GDM1 (cell line): ENCODE results near the gene TAF10.
A peak's percentile ranks its signal among the peaks of the same experiment; 100 is the strongest.

ENCODE experiments used
- DNase-seq: peaks from one replicate; lab custom pipeline; 2025; lab: John Stamatoyannopoulos, UW

Gene TAF10

GRCh38 chr11:6625156-6625831 lies 13.3 kb upstream of the TAF10 start:
- DNase-seq, result no peak

GRCh38 chr11:6623391-6624363 lies 11.7 kb upstream of the TAF10 start:
- DNase-seq, result no peak

- DNase-seq, result no peak
These were observed 10.5 kb upstream of the TAF10 start for GRCh38 chr11:6622261-6623171.

DNA sequence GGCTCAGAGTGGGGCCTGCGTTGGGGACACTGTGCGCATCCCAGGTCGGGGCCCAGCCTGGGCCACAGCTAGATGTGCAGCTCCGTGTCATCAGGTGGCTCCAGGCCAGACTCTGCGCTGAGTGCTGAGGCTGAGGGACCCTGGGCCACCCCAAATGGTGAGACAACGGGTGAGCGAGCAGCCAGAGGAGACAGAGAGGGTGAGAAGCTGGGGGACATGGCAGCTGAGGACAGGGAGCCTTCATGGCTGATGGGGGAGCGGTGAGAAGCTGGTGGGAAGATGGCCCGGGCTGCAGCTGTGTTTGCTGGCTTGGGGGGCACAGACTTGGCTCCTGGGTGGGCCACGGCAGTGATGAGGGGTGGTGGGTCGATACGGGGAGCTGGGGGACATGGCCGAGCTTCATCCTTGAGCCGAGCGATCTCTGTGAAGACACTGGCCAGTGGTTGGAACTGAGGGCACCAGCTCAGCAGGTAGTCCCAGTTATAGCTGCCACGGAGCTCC lies 9.7 kb upstream of the TAF10 start:
- DNase-seq, result no peak

DNA sequence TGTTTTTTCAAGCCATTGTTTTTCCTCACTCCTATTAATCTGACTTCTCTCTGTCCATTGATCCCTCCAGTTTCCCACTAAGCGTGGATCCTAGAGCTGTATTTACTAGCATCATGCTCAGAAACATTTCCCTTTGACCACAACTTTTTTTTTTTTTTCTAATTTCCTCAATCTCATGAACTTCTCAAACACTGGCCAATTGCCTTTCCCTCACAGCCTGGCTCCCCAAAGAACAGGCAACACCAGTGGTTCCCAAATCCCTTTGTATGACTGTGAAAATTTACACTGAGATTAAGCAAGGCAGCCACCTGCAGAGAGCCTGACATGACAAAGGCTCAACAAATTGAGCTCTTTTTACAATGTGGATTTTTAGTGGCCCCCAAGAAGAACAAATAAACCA lies 8.6 kb upstream of the TAF10 start:
- DNase-seq, result no peak

DNA sequence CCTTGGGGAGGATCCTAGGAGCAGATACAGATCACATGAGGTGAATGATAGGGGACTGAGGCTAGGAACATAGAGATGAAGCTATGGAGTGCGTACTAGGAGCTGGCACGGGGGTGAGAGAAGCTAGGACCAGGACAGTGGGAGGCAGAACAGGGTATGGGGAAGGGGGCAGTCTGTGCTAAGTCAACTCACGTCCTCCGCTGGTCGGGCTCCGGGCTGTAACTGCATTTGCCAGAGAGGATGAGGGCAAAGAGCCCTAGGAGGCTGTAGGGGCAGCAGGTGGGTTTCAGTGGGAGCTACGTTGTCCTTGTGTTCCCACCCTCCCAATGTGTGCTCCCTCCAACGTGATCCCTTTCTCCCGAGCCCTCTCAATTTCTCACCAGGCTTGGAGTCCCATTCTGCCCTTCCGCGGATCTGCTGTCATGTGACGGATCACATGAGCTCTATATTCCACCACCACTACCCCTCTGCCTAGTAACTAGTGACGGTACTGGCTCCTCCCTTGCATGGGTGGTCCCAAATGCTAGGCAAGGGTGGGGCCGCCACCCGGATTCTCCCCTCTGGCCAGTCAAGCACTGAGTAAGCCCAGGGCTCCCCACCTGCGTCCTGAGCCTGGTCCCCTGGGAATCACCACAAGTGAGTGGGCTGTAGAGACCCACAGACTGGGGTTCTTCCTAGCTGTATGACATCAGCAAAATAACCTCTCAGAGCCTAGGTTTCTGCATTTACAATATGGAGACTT lies 7.2 kb upstream of the TAF10 start, which contains the start of gene TPP1:
TPP1 (minus strand) TSS at position 419 of the 742 bp plus-strand sequence; CDS start at position 397, 22 bp downstream.
- DNase-seq, result peak; percentile 83

DNA sequence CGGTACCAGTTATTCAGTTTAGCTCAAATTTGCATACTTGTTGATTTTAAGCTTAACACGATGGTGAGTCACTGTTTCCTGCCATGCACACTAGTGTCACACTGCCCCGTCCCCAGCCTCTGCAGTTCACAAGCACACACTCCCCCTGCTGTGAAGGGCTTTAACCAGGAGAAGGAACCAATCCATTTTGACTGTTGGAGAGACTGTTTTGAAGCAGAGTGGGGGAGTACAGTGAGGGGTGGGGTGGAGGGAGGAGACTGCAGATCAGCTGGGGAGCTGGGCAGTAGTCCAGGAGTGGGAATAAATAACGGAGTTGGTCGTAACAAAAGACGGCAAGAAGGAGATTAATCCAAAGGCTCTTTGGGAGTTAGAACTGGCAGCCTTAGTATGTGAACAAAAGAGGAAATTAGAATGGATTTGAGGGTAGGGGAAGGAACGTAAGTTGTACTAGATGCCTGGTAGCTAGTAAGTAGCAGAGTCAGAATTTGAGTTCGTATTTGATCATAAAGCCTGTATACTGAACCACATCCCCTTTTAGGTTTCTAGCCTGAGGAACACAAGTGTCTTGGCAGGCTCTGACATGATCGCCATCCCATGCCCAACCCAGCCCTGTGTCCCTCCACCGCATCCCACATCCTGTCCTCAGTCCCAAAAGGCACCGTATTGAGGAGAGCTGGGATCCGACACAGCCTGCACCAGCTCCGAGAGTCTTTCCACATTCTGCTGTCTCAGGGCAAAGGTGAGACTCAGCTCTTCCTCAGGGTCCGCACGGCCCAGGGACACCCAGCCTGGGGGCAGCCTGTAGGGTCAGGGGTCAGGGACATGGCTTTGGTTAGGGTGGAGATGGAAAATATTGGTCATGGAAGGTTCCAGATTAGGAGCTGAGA lies 6.3 kb upstream of the TAF10 start:
- DNase-seq, result peak; percentile 44

- DNase-seq, result no peak
These were observed 5.3 kb upstream of the TAF10 start for GRCh38 chr11:6617315-6617781.

DNA sequence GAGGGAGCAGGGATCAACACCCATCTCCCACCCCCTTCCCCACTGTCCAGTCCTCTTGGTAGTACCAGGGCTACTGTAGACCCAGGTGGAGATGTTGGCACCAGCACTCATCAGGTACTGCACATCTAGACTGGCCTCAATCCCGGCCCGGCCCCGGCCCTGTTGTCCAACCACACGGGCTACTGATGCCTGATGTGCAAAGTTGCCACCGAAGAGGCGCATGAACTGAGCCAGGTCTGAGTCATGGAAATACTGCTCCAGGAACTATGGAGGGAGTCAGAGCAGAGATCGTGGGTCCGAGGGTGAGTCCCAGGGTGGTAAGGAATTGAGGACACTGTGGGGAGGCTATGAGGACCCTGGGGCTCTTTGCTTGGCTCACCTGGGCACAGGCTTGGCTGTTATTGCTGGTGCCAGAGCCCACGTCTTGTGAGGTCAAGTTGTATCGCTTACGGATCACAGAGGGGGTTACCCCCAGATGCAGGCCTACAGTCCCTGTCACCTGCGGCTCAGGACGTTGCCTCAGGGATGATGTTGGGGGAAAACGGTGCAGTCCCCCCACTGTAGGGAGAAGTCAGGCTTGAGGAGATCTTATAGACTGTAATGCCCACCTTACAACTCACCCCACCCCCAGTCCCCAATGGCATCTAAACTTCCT lies 4.7 kb upstream of the TAF10 start:
- no peak for DNase-seq

- DNase-seq, result no peak
These were observed 4.0 kb upstream of the TAF10 start for GRCh38 chr11:6615882-6616585.

GRCh38 chr11:6615046-6615445 lies 3.0 kb upstream of the TAF10 start:
- no peak for DNase-seq

DNA sequence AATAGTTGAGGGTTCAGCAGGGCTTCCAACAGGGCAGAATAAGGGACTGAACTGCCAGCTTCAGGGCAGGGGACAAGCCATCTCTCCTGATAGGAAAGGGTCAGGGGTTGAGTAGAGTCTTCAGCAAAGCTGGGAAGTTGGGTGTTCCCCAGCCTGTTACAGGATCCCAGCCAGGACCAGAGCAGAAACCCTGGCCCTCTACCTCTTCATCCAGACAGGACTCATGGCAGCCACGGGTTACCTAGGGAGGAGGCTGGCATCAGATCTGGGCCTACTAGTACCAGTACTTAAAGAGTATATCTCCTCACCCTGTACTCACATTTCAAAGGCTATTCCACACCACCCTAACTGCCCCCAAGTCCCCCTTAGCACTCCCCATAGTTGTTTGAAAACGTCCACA lies 2.4 kb upstream of the TAF10 start:
- no peak for DNase-seq

DNA sequence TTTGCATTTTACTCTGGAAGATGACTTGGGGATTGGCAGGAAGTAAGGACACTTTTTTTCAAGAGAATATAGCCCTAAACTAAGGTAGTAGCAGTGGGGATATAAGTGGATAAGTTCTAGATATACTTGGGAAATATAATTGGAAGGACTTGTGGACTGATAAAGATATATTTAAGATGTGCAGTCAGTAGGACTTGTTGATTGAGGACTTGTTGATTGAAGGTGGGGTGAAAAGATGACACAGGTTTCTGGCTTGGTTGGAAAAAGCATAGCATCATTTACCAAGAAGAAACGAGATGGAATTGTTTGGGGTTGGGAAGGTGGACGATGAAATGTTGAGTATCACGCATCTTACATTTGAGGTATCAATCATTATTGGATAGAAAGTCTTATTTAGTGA lies 1.5 kb upstream of the TAF10 start:
- DNase-seq, result no peak

DNA sequence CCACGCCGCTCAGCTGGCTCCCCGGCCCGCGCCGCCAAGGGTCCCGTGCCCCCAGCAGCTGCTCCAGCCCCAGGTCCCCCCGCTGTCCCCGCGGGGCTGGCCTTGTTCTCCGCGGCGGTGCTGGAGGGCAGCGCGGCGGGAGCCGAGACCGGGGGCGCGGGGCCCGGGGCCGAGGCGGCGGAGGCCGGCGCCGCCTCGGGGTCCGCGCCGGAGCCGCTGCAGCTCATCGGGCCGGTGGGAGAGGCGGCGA lies 128 bp downstream of the TAF10 start:
- no peak for DNase-seq

GRCh38 chr11:6611092-6611962 lies 689 bp downstream of the TAF10 start:
- DNase-seq, result no peak

GRCh38 chr11:6610591-6610990 lies 1.4 kb downstream of the TAF10 start:
- DNase-seq, result no peak

GRCh38 chr11:6609502-6610015 lies 2.5 kb downstream of the TAF10 start:
- DNase-seq, result no peak
